Tibial nerve (tissue), 4 donors: ENCODE results near the gene GRIN2A. TPM values are rescaled to one million over a fixed set of nuclear protein-coding genes. Genes with fewer than 3 reads are reported as not detected.

Source experiments
- DNase-seq, 2 donors: peaks; one replicate each; pipeline ENCODE4 v3.0.0-alpha.2; 2019; ENCODE audit warnings: low spot score in 2 of 2
- H3K27ac ChIP-seq, 4 donors: fragments of 200-600 bp; sonication (generic) in 3 of 4; one replicate each; pipeline ENCODE4 v1.5.1; 2017 to 2019; ENCODE audit warnings: mild to moderate bottlenecking in 1 of 4
- H3K27me3 ChIP-seq, 2 donors: fragments of 200-600 bp; sonication (generic) in 1 of 2; one replicate each; pipeline versions ENCODE4 v1.5.1 to v1.6.0; 2017 to 2019
- H3K36me3 ChIP-seq, 3 donors: fragments of 200-600 bp; sonication (generic); one replicate each; pipeline ENCODE4 v1.5.1; 2018 to 2019
- H3K4me1 ChIP-seq, 4 donors: fragments of 200-600 bp; sonication (generic) in 3 of 4; one replicate each; pipeline ENCODE4 v1.5.1; 2017 to 2019
- H3K4me3 ChIP-seq, 4 donors: fragments of 200-600 bp; sonication (generic) in 3 of 4; one replicate each; pipeline ENCODE4 v1.5.1; 2017 to 2019; ENCODE audit warnings: mild to moderate bottlenecking in 1 of 4, moderate library complexity in 1 of 4
- H3K9me3 ChIP-seq, 4 donors: fragments of 200-600 bp; sonication (generic) in 3 of 4; one replicate each; pipeline ENCODE4 v1.5.1; 2017 to 2019
- EP300 ChIP-seq, 2 donors: sonication (generic); formaldehyde crosslinking; IDR thresholded peaks; one replicate each; pipeline ENCODE4 v1.6.1; 2017; ENCODE audit warnings: antibody characterized with exemption in 2 of 2, mild to moderate bottlenecking in 1 of 2
- POLR2A ChIP-seq, 2 donors: fragments of 450-650 bp; IDR thresholded peaks; one replicate each; pipeline ENCODE4 v1.6.1; 2017; ENCODE audit warnings: antibody characterized with exemption in 2 of 2, mild to moderate bottlenecking in 2 of 2, moderate library complexity in 2 of 2
- WGBS, 2 donors: methylation state at CpG; one replicate each; pipeline ENCODE4 v1.1.5; 2018; 5-methylcytosine and 5-hydroxymethylcytosine counted together
- total RNA-seq, 4 donors: library from RNA; depleted of rRNA; stranded (reverse); fragments of >200 nt; gene quantifications; one replicate each; pipeline ENCODE4 v1.1.0, GENCODE V29; 2016
- TF ChIP-seq, protein P1 (sequence below), 5 experiments: fragments of 200-600 bp in 3 of 5; fragments of 450-650 bp in 2 of 5; sonication (generic) in 3 of 5; IDR thresholded peaks; one replicate each; pipeline ENCODE4 v1.5.1; 2016 to 2019; ENCODE audit warnings: antibody characterized with exemption in 5 of 5, mild to moderate bottlenecking in 3 of 5, moderate library complexity in 2 of 5

The GRIN2A gene
- total RNA-seq, 4 donors from 2014 or later = under 0.01 to 0.44 (median 0.39) TPM; not detected in 1

- 79 to 81% methylated on average over 3 of the region's 3 CpGs for WGBS, 2 donors
- no peak for DNase-seq
- TF ChIP-seq POLR2A (IDR thresholded peaks at IDR 0.05) (no peak), EP300 (IDR thresholded peaks at IDR 0.05) (no peak)
- TF ChIP-seq, protein P1, sequence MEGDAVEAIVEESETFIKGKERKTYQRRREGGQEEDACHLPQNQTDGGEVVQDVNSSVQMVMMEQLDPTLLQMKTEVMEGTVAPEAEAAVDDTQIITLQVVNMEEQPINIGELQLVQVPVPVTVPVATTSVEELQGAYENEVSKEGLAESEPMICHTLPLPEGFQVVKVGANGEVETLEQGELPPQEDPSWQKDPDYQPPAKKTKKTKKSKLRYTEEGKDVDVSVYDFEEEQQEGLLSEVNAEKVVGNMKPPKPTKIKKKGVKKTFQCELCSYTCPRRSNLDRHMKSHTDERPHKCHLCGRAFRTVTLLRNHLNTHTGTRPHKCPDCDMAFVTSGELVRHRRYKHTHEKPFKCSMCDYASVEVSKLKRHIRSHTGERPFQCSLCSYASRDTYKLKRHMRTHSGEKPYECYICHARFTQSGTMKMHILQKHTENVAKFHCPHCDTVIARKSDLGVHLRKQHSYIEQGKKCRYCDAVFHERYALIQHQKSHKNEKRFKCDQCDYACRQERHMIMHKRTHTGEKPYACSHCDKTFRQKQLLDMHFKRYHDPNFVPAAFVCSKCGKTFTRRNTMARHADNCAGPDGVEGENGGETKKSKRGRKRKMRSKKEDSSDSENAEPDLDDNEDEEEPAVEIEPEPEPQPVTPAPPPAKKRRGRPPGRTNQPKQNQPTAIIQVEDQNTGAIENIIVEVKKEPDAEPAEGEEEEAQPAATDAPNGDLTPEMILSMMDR (IDR thresholded peaks at IDR 0.05) = no peak
- H3K27ac ChIP-seq = no peak overlapping the region
- no peaks in the 10 kb centered on the region for H3K27me3 ChIP-seq
- H3K36me3 ChIP-seq = no peaks in the 10 kb centered on the region
- no peaks in the 10 kb centered on the region for H3K4me1 ChIP-seq
- no peak overlapping the region for H3K4me3 ChIP-seq
- H3K9me3 ChIP-seq = no peaks in the 10 kb centered on the region
Measured at GRCh38 chr16:9941245-9941644, 241.0 kb downstream of the GRIN2A start.

DNA sequence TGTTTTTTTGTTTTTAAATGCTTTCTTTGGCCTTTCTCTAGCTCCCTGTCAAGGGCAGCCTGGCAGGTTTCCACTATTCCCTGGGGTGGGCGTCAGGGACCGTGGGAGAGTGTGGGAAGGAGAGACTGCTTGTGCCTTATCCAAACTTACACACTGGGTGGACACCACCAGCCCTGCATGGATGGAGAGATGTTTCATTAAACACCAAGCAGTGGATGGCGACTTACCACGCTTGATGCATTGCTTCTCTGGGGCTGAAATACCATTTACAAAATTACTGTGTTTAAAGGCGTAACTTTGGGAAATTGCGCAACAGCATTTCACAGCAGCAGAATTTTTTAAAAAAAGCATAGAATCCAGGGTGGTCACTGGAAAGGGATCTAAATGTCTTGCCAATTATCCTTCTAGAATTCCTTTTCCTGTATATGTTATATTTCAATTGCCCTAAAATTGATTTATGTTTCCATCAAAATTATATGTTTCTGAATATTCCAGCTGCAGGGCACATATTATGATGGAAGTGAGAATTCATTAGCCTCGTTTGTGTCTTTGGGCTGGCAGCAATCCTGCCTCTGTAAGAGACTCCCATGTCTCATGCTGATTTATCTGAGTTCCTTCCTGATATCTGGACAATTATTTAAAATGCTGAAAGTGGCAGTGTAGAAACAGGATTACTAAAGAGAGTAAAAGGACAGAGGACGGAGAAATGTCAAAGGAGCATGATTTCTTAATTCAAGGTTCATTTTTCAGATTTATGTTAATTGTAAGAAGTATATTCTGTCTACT, 247.3 kb downstream of the GRIN2A start:
- 63% methylated on average over 8 of the region's 8 CpGs for WGBS, 2 donors
- Histone ChIP-seq H3K27me3 (no peaks in the 10 kb centered on the region), H3K27ac (no peak overlapping the region), H3K4me1 (no peaks in the 10 kb centered on the region), H3K4me3 (no peak overlapping the region), H3K9me3 (no peaks in the 10 kb centered on the region), H3K36me3 (no peaks in the 10 kb centered on the region)
- no peak for DNase-seq
- TF ChIP-seq POLR2A (IDR thresholded peaks at IDR 0.05) = no peak
- TF ChIP-seq, protein P1 (IDR thresholded peaks at IDR 0.05) = no peak
- no peak for TF ChIP-seq EP300 (IDR thresholded peaks at IDR 0.05)

- DNase-seq = no peak
- Histone ChIP-seq H3K4me1 (no peaks in the 10 kb centered on the region), H3K4me3 (no peak overlapping the region), H3K36me3 (no peaks in the 10 kb centered on the region), H3K27me3 (no peaks in the 10 kb centered on the region), H3K27ac (no peak overlapping the region), H3K9me3 (no peaks in the 10 kb centered on the region)
- TF ChIP-seq, protein P1 (IDR thresholded peaks at IDR 0.05) = no peak
- TF ChIP-seq EP300 (IDR thresholded peaks at IDR 0.05) (no peak), POLR2A (IDR thresholded peaks at IDR 0.05) (no peak)
- WGBS, 2 donors = 69 to 81% methylated on average over 5 of the region's 5 CpGs
Measured at GRCh38 chr16:9932919-9933653, 249.1 kb downstream of the GRIN2A start.

DNA sequence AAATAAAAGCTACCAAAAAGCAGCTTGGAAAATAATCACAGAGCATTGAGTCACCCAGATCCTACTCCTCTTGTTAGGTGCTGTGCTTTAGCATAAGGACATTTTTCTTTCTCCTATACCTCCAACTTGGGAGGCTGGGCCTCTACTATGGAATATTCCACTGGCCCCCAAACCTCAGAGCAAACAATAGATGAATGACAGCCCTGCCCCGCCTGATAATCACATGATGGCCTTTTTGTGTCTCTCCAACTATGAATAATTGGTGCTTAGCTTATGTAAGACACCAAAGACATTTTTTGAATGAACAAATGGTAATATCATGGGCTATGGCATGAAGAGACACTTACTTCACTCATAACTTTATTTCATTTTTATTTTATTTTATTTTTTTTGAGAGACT, 250.2 kb downstream of the GRIN2A start:
- no peak for TF ChIP-seq POLR2A (IDR thresholded peaks at IDR 0.05)
- no peak for TF ChIP-seq EP300 (IDR thresholded peaks at IDR 0.05)
- TF ChIP-seq, protein P1 (IDR thresholded peaks at IDR 0.05) = no peak
- Histone ChIP-seq H3K27ac (no peak overlapping the region), H3K27me3 (no peaks in the 10 kb centered on the region), H3K4me3 (no peak overlapping the region), H3K36me3 (no peaks in the 10 kb centered on the region), H3K4me1 (no peaks in the 10 kb centered on the region), H3K9me3 (no peaks in the 10 kb centered on the region)
- WGBS, 2 donors = 67 to 89% methylated on average over 1 of the region's 1 CpG
- no peak for DNase-seq

- Histone ChIP-seq H3K36me3 (no peaks in the 10 kb centered on the region), H3K27ac (no peak overlapping the region), H3K4me3 (no peak overlapping the region), H3K27me3 (no peaks in the 10 kb centered on the region), H3K9me3 (no peaks in the 10 kb centered on the region), H3K4me1 (no peaks in the 10 kb centered on the region)
- WGBS, 2 donors = 71 to 78% methylated on average over 4 of the region's 4 CpGs
- no peak for DNase-seq
- TF ChIP-seq EP300 (IDR thresholded peaks at IDR 0.05) (no peak), POLR2A (IDR thresholded peaks at IDR 0.05) (no peak)
- TF ChIP-seq, protein P1 (IDR thresholded peaks at IDR 0.05) = no peak
Measured at GRCh38 chr16:9929836-9930235, 252.4 kb downstream of the GRIN2A start.
